HepG2 (cell line): ENCODE measurements around the gene SETD1A. TPM values are rescaled to one million over a fixed set of nuclear protein-coding genes. Genes with fewer than 3 reads are reported as not detected.

ENCODE experiments used
- FOXK1 ChIP-seq: sonication (generic); formaldehyde crosslinking; IDR thresholded peaks from 2 replicates; pipeline ENCODE4 v1.4.0; 2020; ENCODE audit warnings: low read depth, missing genetic modification reagents, borderline replicate concordance
- GPN1 ChIP-seq: sonication (generic); formaldehyde crosslinking; IDR thresholded peaks from 2 replicates; pipeline ENCODE4 v1.5.1; 2020; ENCODE audit warnings: missing genetic modification reagents, borderline replicate concordance
- NCOA1 ChIP-seq: sonication (generic); formaldehyde crosslinking; IDR thresholded peaks from 2 replicates; pipeline ENCODE4 v1.9.0; 2021; ENCODE audit warnings: missing genetic modification reagents
- TBL1XR1 ChIP-seq: fragments of 150-350 bp; IDR thresholded peaks from 2 replicates; pipeline ENCODE4 v1.6.1; 2014; ENCODE audit warnings: borderline replicate concordance, low read length; ENCODE audit not compliant: partially characterized antibody
- ZNF143 ChIP-seq: sonication (generic); formaldehyde crosslinking; IDR thresholded peaks from 2 replicates; pipeline ENCODE4 v1.4.0; 2020; ENCODE audit warnings: missing genetic modification reagents
- ZNF350 ChIP-seq: sonication (generic); formaldehyde crosslinking; IDR thresholded peaks from 2 replicates; pipeline ENCODE4 v1.4.0; 2020; ENCODE audit warnings: mild to moderate bottlenecking, low read depth, missing genetic modification reagents, borderline replicate concordance
- ZNF619 ChIP-seq: sonication (generic); formaldehyde crosslinking; IDR thresholded peaks from 2 replicates; pipeline ENCODE4 v1.4.0; 2020; ENCODE audit warnings: mild to moderate bottlenecking, missing genetic modification reagents
- ZNF674 ChIP-seq: sonication (generic); formaldehyde crosslinking; IDR thresholded peaks from 2 replicates; pipeline ENCODE4 v1.5.0; 2020; ENCODE audit warnings: low read depth, mild to moderate bottlenecking, missing genetic modification reagents
- polyA plus RNA-seq, 8 experiments: library from polyadenylated mRNA; depleted of rRNA in 3 of 8; stranded (reverse) in 7 of 8; unstranded in 1 of 8; fragments of >200 nt; fragmentation: Illumina TruSeq in 4 of 8; extraction: Trizol in 4 of 8; gene quantifications; 2 replicates each; pipeline versions ENCODE4 v1.2.1 to v1.2.3, GENCODE V29; 2011 to 2016; ENCODE audit warnings: low read depth in 4 of 8, missing spikeins in 1 of 8, mixed read lengths in 1 of 8; ENCODE audit not compliant: insufficient read depth in 1 of 8
- total RNA-seq, 5 experiments: library from RNA; depleted of rRNA; stranded (reverse); fragments of >200 nt; fragmentation: Illumina TruSeq; extraction: Trizol; gene quantifications; 2 replicates each; pipeline ENCODE4 v1.2.3, GENCODE V29; 2016; ENCODE audit warnings: low read depth in 1 of 5
- TF ChIP-seq, protein P1 (sequence below): IDR thresholded peaks from 2 replicates; pipeline ENCODE4 v1.6.1; 2016; ENCODE audit warnings: missing genetic modification reagents, missing compliant biosample characterization
- TF ChIP-seq, protein P2 (sequence below): sonication (generic); formaldehyde crosslinking; conservative IDR thresholded peaks from 2 replicates; pipeline ENCODE4 v1.8.1; 2023; ENCODE audit warnings: missing genetic modification reagents
- TF ChIP-seq, protein P3 (sequence below): sonication (generic); formaldehyde crosslinking; IDR thresholded peaks from 2 replicates; pipeline ENCODE4 v1.5.1; 2020; ENCODE audit warnings: missing genetic modification reagents, mild to moderate bottlenecking, borderline replicate concordance
- TF ChIP-seq, protein P4 (sequence below): sonication (generic); formaldehyde crosslinking; conservative IDR thresholded peaks from 2 replicates; pipeline ENCODE4 v1.8.0; 2022; ENCODE audit warnings: mild to moderate bottlenecking, moderate library complexity, missing genetic modification reagents
- TF ChIP-seq, protein P5 (sequence below): sonication (generic); formaldehyde crosslinking; IDR thresholded peaks from 2 replicates; pipeline ENCODE4 v1.8.0; 2022; ENCODE audit warnings: missing genetic modification reagents, mild to moderate bottlenecking, borderline replicate concordance
- TF ChIP-seq, protein P6 (sequence below): sonication (generic); formaldehyde crosslinking; IDR thresholded peaks from 2 replicates; pipeline ENCODE4 v1.4.0; 2020; ENCODE audit warnings: low read depth, mild to moderate bottlenecking, missing genetic modification reagents
- TF ChIP-seq, protein P7 (sequence below): sonication (generic); formaldehyde crosslinking; IDR thresholded peaks from 2 replicates; pipeline ENCODE4 v1.4.0; 2020; ENCODE audit warnings: missing genetic modification reagents, borderline replicate concordance

Gene SETD1A
- total and polyA plus RNA-seq, 2 of the 13 experiments (the other 11 are each of a cell fraction or from before 2014, with no cell fraction given) = 3.8 to 5.6 TPM

DNA sequence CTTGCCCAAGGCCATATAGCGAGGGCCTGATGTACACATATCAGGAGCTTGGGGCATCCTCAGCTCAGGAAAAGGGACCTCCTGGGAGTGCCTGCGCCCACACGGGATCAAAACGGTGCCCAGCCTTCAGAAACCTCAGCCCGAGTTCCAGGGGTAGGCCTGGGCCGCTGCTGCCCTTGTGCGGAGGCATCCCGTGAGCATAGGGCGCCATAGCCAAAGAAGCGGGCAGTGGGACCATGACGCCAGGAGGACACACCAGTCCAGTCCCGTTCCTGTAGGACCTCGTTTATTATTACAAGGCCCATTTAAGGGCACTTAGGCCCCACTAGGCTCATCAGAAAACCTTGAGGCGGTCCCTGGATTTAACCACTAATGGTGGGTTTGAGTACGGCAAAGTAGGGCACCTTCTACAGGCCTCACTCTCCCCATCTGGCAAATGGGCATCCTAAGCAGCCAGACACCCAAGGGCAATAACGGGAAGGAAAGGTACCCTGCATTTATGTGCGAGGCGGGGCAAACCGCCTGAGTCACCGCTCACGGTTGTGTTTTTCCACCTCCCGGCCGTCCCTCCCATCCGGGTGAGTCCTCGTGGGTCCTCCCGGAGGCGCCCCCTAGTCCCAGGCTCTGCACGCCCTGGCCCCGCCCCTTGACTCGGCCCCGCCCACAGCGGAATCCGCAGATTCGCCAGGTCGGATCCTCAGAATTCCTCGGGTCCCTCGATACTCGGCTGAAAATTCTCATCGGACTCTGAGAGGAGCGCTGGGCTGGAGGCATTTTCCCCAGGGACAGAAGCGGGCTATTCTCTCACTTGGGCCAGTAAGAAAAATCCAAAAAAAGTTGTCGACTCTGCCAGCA, 726 bp upstream of the SETD1A start (continued):
- TF ChIP-seq, protein P1, sequence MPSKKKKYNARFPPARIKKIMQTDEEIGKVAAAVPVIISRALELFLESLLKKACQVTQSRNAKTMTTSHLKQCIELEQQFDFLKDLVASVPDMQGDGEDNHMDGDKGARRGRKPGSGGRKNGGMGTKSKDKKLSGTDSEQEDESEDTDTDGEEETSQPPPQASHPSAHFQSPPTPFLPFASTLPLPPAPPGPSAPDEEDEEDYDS (CRISPR knock-in tag) = peak; percentile 44
- TF ChIP-seq, protein P2, sequence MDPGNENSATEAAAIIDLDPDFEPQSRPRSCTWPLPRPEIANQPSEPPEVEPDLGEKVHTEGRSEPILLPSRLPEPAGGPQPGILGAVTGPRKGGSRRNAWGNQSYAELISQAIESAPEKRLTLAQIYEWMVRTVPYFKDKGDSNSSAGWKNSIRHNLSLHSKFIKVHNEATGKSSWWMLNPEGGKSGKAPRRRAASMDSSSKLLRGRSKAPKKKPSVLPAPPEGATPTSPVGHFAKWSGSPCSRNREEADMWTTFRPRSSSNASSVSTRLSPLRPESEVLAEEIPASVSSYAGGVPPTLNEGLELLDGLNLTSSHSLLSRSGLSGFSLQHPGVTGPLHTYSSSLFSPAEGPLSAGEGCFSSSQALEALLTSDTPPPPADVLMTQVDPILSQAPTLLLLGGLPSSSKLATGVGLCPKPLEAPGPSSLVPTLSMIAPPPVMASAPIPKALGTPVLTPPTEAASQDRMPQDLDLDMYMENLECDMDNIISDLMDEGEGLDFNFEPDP (CRISPR knock-in tag) = peak; percentile 72; the same call in 1 of the 2 replicates
- TF ChIP-seq ZNF350 (peak; percentile 67; the same call in 1 of the 2 replicates), GPN1 (CRISPR knock-in tag) (no peak), TBL1XR1 (peak; percentile 14), ZNF619 (CRISPR knock-in tag) (0 out of 2 replicates have a peak, but pooled peaks have one; percentile 65), ZNF143 (CRISPR knock-in tag) (no peak), ZNF674 (CRISPR knock-in tag) (peak; percentile 29; the same call in 1 of the 2 replicates), NCOA1 (CRISPR knock-in tag) (peak; percentile 89), FOXK1 (CRISPR knock-in tag) (no peak)
- TF ChIP-seq, protein P3, sequence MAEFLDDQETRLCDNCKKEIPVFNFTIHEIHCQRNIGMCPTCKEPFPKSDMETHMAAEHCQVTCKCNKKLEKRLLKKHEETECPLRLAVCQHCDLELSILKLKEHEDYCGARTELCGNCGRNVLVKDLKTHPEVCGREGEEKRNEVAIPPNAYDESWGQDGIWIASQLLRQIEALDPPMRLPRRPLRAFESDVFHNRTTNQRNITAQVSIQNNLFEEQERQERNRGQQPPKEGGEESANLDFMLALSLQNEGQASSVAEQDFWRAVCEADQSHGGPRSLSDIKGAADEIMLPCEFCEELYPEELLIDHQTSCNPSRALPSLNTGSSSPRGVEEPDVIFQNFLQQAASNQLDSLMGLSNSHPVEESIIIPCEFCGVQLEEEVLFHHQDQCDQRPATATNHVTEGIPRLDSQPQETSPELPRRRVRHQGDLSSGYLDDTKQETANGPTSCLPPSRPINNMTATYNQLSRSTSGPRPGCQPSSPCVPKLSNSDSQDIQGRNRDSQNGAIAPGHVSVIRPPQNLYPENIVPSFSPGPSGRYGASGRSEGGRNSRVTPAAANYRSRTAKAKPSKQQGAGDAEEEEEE (CRISPR knock-in tag) = peak; percentile 87; the same call in 1 of the 2 replicates
- TF ChIP-seq, protein P4, sequence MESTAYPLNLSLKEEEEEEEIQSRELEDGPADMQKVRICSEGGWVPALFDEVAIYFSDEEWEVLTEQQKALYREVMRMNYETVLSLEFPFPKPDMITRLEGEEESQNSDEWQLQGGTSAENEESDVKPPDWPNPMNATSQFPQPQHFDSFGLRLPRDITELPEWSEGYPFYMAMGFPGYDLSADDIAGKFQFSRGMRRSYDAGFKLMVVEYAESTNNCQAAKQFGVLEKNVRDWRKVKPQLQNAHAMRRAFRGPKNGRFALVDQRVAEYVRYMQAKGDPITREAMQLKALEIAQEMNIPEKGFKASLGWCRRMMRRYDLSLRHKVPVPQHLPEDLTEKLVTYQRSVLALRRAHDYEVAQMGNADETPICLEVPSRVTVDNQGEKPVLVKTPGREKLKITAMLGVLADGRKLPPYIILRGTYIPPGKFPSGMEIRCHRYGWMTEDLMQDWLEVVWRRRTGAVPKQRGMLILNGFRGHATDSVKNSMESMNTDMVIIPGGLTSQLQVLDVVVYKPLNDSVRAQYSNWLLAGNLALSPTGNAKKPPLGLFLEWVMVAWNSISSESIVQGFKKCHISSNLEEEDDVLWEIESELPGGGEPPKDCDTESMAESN = 0 out of 2 replicates have a peak, but pooled peaks have one; percentile 56
- TF ChIP-seq, protein P5, sequence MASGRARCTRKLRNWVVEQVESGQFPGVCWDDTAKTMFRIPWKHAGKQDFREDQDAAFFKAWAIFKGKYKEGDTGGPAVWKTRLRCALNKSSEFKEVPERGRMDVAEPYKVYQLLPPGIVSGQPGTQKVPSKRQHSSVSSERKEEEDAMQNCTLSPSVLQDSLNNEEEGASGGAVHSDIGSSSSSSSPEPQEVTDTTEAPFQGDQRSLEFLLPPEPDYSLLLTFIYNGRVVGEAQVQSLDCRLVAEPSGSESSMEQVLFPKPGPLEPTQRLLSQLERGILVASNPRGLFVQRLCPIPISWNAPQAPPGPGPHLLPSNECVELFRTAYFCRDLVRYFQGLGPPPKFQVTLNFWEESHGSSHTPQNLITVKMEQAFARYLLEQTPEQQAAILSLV (CRISPR knock-in tag) = 0 out of 2 replicates have a peak, but pooled peaks have one; percentile 53
- TF ChIP-seq, protein P6, sequence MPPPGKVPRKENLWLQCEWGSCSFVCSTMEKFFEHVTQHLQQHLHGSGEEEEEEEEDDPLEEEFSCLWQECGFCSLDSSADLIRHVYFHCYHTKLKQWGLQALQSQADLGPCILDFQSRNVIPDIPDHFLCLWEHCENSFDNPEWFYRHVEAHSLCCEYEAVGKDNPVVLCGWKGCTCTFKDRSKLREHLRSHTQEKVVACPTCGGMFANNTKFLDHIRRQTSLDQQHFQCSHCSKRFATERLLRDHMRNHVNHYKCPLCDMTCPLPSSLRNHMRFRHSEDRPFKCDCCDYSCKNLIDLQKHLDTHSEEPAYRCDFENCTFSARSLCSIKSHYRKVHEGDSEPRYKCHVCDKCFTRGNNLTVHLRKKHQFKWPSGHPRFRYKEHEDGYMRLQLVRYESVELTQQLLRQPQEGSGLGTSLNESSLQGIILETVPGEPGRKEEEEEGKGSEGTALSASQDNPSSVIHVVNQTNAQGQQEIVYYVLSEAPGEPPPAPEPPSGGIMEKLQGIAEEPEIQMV (CRISPR knock-in tag) = 0 out of 2 replicates have a peak, but pooled peaks have one; percentile 4
- TF ChIP-seq, protein P7, sequence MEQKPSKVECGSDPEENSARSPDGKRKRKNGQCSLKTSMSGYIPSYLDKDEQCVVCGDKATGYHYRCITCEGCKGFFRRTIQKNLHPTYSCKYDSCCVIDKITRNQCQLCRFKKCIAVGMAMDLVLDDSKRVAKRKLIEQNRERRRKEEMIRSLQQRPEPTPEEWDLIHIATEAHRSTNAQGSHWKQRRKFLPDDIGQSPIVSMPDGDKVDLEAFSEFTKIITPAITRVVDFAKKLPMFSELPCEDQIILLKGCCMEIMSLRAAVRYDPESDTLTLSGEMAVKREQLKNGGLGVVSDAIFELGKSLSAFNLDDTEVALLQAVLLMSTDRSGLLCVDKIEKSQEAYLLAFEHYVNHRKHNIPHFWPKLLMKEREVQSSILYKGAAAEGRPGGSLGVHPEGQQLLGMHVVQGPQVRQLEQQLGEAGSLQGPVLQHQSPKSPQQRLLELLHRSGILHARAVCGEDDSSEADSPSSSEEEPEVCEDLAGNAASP (CRISPR knock-in tag) = peak; percentile 18; the same call in 1 of the 2 replicates
